H1 (cell line): ENCODE data around the gene IFNAR2. TPM values are rescaled to one million over a fixed set of nuclear protein-coding genes. Genes with fewer than 3 reads are reported as not detected.

Experiments
- CTCF ChIA-PET: fragments of 300-600 bp; sonication (Branson Sonifier 250); formaldehyde crosslinking; loops from one replicate; lab custom pipeline; 2021; ENCODE audit not compliant: partially characterized antibody; lab: Charles Lee
- POLR2A ChIA-PET: fragments of 300-600 bp; sonication (Branson Sonifier 250); formaldehyde crosslinking; loops from one replicate; lab custom pipeline; 2021; ENCODE audit warnings: inconsistent platforms; ENCODE audit not compliant: partially characterized antibody; lab: Charles Lee
- DNase-seq, 2 experiments: peaks; one replicate each; pipeline versions ENCODE4 v3.0.0 to v3.0.0-alpha.2; 2010 to 2022; ENCODE audit warnings: low spot score in 2 of 2, low read depth in 1 of 2, mixed read lengths in 1 of 2
- FAIRE-seq: peaks from 2 replicates; lab custom pipeline; 2011; peaks lifted over from hg19 to GRCh38; lab: Jason Lieb, UNC
- H2AFZ ChIP-seq: 2 replicates; pipeline ENCODE4 v1.8.1; 2012; ENCODE audit warnings: low read length, inconsistent platforms
- H2AK5ac ChIP-seq: 2 replicates; pipeline ENCODE4 v1.6.1; 2013; ENCODE audit warnings: low read depth, low read length
- H2BK120ac ChIP-seq: replicated peaks from 2 replicates; pipeline ENCODE3; 2013; ENCODE audit warnings: low read depth, low read length, inconsistent platforms
- H2BK12ac ChIP-seq: 2 replicates; pipeline ENCODE4 v1.6.1; 2013; ENCODE audit warnings: low read depth, low read length
- H2BK15ac ChIP-seq: 2 replicates; pipeline ENCODE4 v1.6.1; 2013; ENCODE audit warnings: low read length
- H2BK20ac ChIP-seq: 2 replicates; pipeline ENCODE4 v1.6.1; 2013; ENCODE audit warnings: low read length
- H2BK5ac ChIP-seq: 2 replicates; pipeline ENCODE4 v1.6.1; 2013; ENCODE audit warnings: low read depth, low read length
- H3K14ac ChIP-seq: 2 replicates; pipeline ENCODE4 v1.6.1; 2013; ENCODE audit warnings: inconsistent platforms; ENCODE audit not compliant: insufficient read length
- H3K18ac ChIP-seq: 2 replicates; pipeline ENCODE4 v1.6.1; 2013; ENCODE audit warnings: low read length; ENCODE audit errors: extremely low read depth
- H3K23ac ChIP-seq: 2 replicates; pipeline ENCODE4 v1.6.1; 2013; ENCODE audit warnings: inconsistent platforms; ENCODE audit not compliant: insufficient read length
- H3K23me2 ChIP-seq: 2 replicates; pipeline ENCODE4 v1.6.1; 2013; ENCODE audit warnings: low read depth, low read length
- H3K27ac ChIP-seq: 2 replicates; pipeline ENCODE4 v1.6.1; 2011; ENCODE audit warnings: low read depth, low read length, inconsistent platforms
- H3K27me3 ChIP-seq, 4 experiments: replicated peaks in 1 of 4; 1 replicate in 1 of 4; 2 replicates in 3 of 4; pipeline versions ENCODE4 v1.6.1 to v1.8.1; 2011 to 2013; ENCODE audit warnings: low read length in 3 of 4, mild to moderate bottlenecking in 3 of 4, inconsistent platforms in 2 of 4, mixed read lengths in 2 of 4, moderate library complexity in 1 of 4; ENCODE audit not compliant: control insufficient read depth in 3 of 4, insufficient read depth in 3 of 4; ENCODE audit errors: extremely low read depth in 1 of 4
- H3K36me3 ChIP-seq, 4 experiments: 2 replicates each; pipeline versions ENCODE4 v1.6.1 to v1.8.1; 2011 to 2013; ENCODE audit warnings: mild to moderate bottlenecking in 4 of 4, low read length in 3 of 4, moderate library complexity in 2 of 4, control low read depth in 1 of 4, inconsistent platforms in 1 of 4; ENCODE audit not compliant: insufficient read depth in 4 of 4, control insufficient read depth in 2 of 4
- H3K4ac ChIP-seq: replicated peaks from 2 replicates; pipeline ENCODE3; 2013; ENCODE audit warnings: low read length, low read depth, mixed read lengths, inconsistent platforms; ENCODE audit not compliant: insufficient read length
- H3K4me1 ChIP-seq, 4 experiments: replicated peaks in 1 of 4; 1 replicate in 1 of 4; 2 replicates in 3 of 4; pipeline versions ENCODE4 v1.6.1 to v1.8.1; 2011 to 2013; ENCODE audit warnings: low read length in 3 of 4, inconsistent platforms in 2 of 4, mixed read lengths in 1 of 4; ENCODE audit not compliant: insufficient read depth in 4 of 4, control insufficient read depth in 3 of 4
- H3K4me2 ChIP-seq, 2 experiments: 2 replicates each; pipeline versions ENCODE4 v1.6.1 to v1.8.1; 2011 to 2013; ENCODE audit warnings: low read depth in 2 of 2, low read length in 2 of 2, control low read depth in 1 of 2, inconsistent platforms in 1 of 2, mild to moderate bottlenecking in 1 of 2; ENCODE audit not compliant: insufficient read depth in 1 of 2
- H3K4me3 ChIP-seq, 4 experiments: fragments of 200-600, 300-600 bp in 1 of 4; sonication (generic), shearing (Covaris generic), sonication (Bioruptor Twin) in 1 of 4; 2 replicates each; pipeline versions ENCODE4 v1.5.1 to v1.8.1; 2011 to 2016; ENCODE audit warnings: low read length in 4 of 4, low read depth in 3 of 4, control low read depth in 2 of 4, inconsistent platforms in 2 of 4, mild to moderate bottlenecking in 2 of 4, mixed read lengths in 1 of 4, moderate library complexity in 1 of 4; ENCODE audit not compliant: insufficient read depth in 2 of 4; ENCODE audit errors: extremely low read depth in 1 of 4
- H3K56ac ChIP-seq: replicated peaks from 2 replicates; pipeline ENCODE3; 2013; ENCODE audit warnings: low read depth, mild to moderate bottlenecking, mixed read lengths, low read length, inconsistent platforms; ENCODE audit not compliant: insufficient read length
- H3K79me1 ChIP-seq: 2 replicates; pipeline ENCODE4 v1.6.1; 2013; ENCODE audit warnings: low read depth, low read length, control low read depth
- H3K79me2 ChIP-seq, 2 experiments: 2 replicates each; pipeline versions ENCODE4 v1.6.1 to v1.8.1; 2012 to 2013; ENCODE audit warnings: low read length in 2 of 2, mild to moderate bottlenecking in 2 of 2, inconsistent platforms in 1 of 2; ENCODE audit not compliant: insufficient read depth in 2 of 2, control insufficient read depth in 1 of 2
- H3K9ac ChIP-seq, 4 experiments: replicated peaks in 1 of 4; 1 replicate in 1 of 4; 2 replicates in 3 of 4; pipeline versions ENCODE4 v1.6.1 to v1.8.1; 2011 to 2013; ENCODE audit warnings: low read depth in 3 of 4, low read length in 3 of 4, control low read depth in 2 of 4, mild to moderate bottlenecking in 2 of 4, moderate library complexity in 2 of 4, inconsistent platforms in 1 of 4; ENCODE audit errors: extremely low read depth in 1 of 4
- H3K9me3 ChIP-seq, 2 experiments: 2 replicates each; pipeline versions ENCODE4 v1.6.1 to v1.8.1; 2012 to 2013; ENCODE audit warnings: mild to moderate bottlenecking in 2 of 2, moderate library complexity in 2 of 2, control low read depth in 1 of 2, inconsistent platforms in 1 of 2, low read depth in 1 of 2, low read length in 1 of 2, mixed read lengths in 1 of 2; ENCODE audit not compliant: insufficient read depth in 2 of 2
- H4K20me1 ChIP-seq, 2 experiments: replicated peaks in 1 of 2; 2 replicates each; pipeline versions ENCODE3 to v1.8.1; 2011 to 2013; ENCODE audit warnings: inconsistent platforms in 2 of 2, low read length in 2 of 2, mild to moderate bottlenecking in 1 of 2; ENCODE audit not compliant: insufficient read depth in 2 of 2, control insufficient read depth in 1 of 2
- H4K5ac ChIP-seq: 2 replicates; pipeline ENCODE4 v1.6.1; 2013; ENCODE audit warnings: low read length, low read depth, mixed read lengths, inconsistent platforms; ENCODE audit not compliant: insufficient read length
- H4K8ac ChIP-seq: 2 replicates; pipeline ENCODE4 v1.8.0; 2013; ENCODE audit warnings: mild to moderate bottlenecking, moderate library complexity, low read length, inconsistent platforms; ENCODE audit not compliant: insufficient read depth; ENCODE audit errors: extremely low read depth
- H4K91ac ChIP-seq: replicated peaks from 2 replicates; pipeline ENCODE3; 2013; ENCODE audit warnings: low read length, mixed read lengths, inconsistent platforms; ENCODE audit not compliant: insufficient read length
- CBX8 ChIP-seq: fragments of 300-800, 300-1000 bp; sonication (generic); IDR thresholded peaks from 2 replicates; pipeline ENCODE4 v1.7.1; 2016; ENCODE audit warnings: low read depth, low read length, borderline replicate concordance
- CREB1 ChIP-seq: IDR thresholded peaks from 2 replicates; pipeline ENCODE4 v1.6.1; 2012; ENCODE audit warnings: inconsistent platforms
- KDM5A ChIP-seq: fragments of 200-600 bp; IDR thresholded peaks from 2 replicates; pipeline ENCODE4 v1.7.1; 2012; ENCODE audit warnings: mild to moderate bottlenecking, low read length, inconsistent platforms, mixed read lengths
- SP2 ChIP-seq: IDR thresholded peaks from 2 replicates; pipeline ENCODE4 v1.6.1; 2012; ENCODE audit warnings: mild to moderate bottlenecking, low read length, inconsistent platforms
- USF2 ChIP-seq: IDR thresholded peaks from 2 replicates; pipeline ENCODE4 v1.6.1; 2011; ENCODE audit warnings: low read length, improper control_type of control experiment
- WGBS, 2 experiments: shearing (Covaris generic) in 1 of 2; methylation state at CpG; one replicate each; pipeline versions ENCODE4 v1.1.6 to v1.1.7; 2013 to 2015; ENCODE audit warnings: low lambda C conversion rate in 2 of 2, mixed read lengths in 2 of 2, inconsistent platforms in 1 of 2, low coverage in 1 of 2, missing lambda C conversion rate in 1 of 2; ENCODE audit not compliant: insufficient replicate concordance in 2 of 2, insufficient coverage in 1 of 2, insufficient read length in 1 of 2; ENCODE audit errors: extremely low coverage in 1 of 2, missing lambda C conversion rate in 1 of 2; 5-methylcytosine and 5-hydroxymethylcytosine counted together
- polyA plus RNA-seq, 7 experiments: library from polyadenylated mRNA; depleted of rRNA in 3 of 7; stranded (reverse) in 5 of 7; unstranded in 2 of 7; fragments of >200 nt in 5 of 7; fragments of 200-250 nt in 2 of 7; gene quantifications; 1 replicate in 5 of 7; 2 replicates in 1 of 7; 4 replicates in 1 of 7; pipeline versions ENCODE4 v1.2.1 to v1.2.3, GENCODE V29; 2011 to 2013; ENCODE audit warnings: missing spikeins in 2 of 7, mixed read lengths in 2 of 7
- total RNA-seq: library from RNA; stranded (reverse); fragmentation: NEBNext Ultra II Directional; extraction: Animal tissue kit (Norgen Biotek cat#: 25700); gene quantifications from 2 replicates; pipeline ENCODE4 v1.2.1, GENCODE V29; 2021

IFNAR2 gene
- total and polyA plus RNA-seq, 2 of the 8 experiments (the other 6 are each of a cell fraction or from before 2014, with no cell fraction given): 12.2 to 16.1 TPM

- Histone ChIP-seq H2AK5ac (no peak overlapping the region), H3K36me3 (peaks cover 0 to 23% (median 15%) of the 10 kb centered on the region in 4 experiments; a peak in 6 of 8 replicates), H3K23me2 (no peaks in the 10 kb centered on the region), H3K23ac (no peak overlapping the region), H3K18ac (no peak overlapping the region), H3K27me3 (no peaks in the 10 kb centered on the region), H3K4me1 (no peaks in the 10 kb centered on the region), H2BK5ac (no peak overlapping the region), H2BK120ac (no peak overlapping the region), H4K20me1 (no peaks in the 10 kb centered on the region), H3K4ac (no peak overlapping the region), H3K79me1 (no peaks in the 10 kb centered on the region), H2BK12ac (no peak overlapping the region), H3K9me3 (no peaks in the 10 kb centered on the region), H3K4me3 (no peak overlapping the region), H4K5ac (no peak overlapping the region), H3K79me2 (no peaks in the 10 kb centered on the region), H4K91ac (no peak overlapping the region), H3K9ac (no peak overlapping the region), H3K56ac (no peak overlapping the region), H3K14ac (no peak overlapping the region), H3K27ac (no peak overlapping the region), H2AFZ (no peak overlapping the region), H3K4me2 (no peak overlapping the region), H2BK15ac (no peak overlapping the region), H2BK20ac (no peak overlapping the region), H4K8ac (no peak overlapping the region)
- ChIA-PET CTCF (interaction anchor here (1.2 kb wide), 1 partner anchor 132 kb away, joined by 3 read pairs; no protein-coding TSS in a partner anchor), POLR2A (no interaction called here)
- no peak for DNase-seq
- 91% methylated on average over 5 of the region's 5 CpGs; no CpG with 5 or more reads in 1 of the 2 experiments for WGBS, 2 experiments
- no peak for FAIRE-seq
- no peak for TF ChIP-seq CBX8
- TF ChIP-seq USF2: no peak
- no peak for TF ChIP-seq CREB1
- no peak for TF ChIP-seq KDM5A
- TF ChIP-seq SP2: no peak
Observed at GRCh38 chr21:33254766-33255165, 25.0 kb downstream of the IFNAR2 start.
